SK-N-SH (cell line): ENCODE measurements around the gene GSDMA.

Experiments
- CTCF ChIP-seq: fragments of 200-600 bp; sonication (generic); IDR thresholded peaks from 2 replicates; pipeline ENCODE4 v1.6.1; 2017; ENCODE audit warnings: antibody characterized with exemption, mild to moderate bottlenecking, moderate library complexity
- FOXM1 ChIP-seq: IDR thresholded peaks from 2 replicates; pipeline ENCODE4 v1.4.0; 2012; ENCODE audit warnings: low read depth, mild to moderate bottlenecking
- NRF1 ChIP-seq: IDR thresholded peaks from 2 replicates; pipeline ENCODE4 v1.6.1; 2012; ENCODE audit warnings: low read depth, mild to moderate bottlenecking, low read length
- RAD21 ChIP-seq: IDR thresholded peaks from 2 replicates; pipeline ENCODE4 v1.6.1; 2012; ENCODE audit warnings: mild to moderate bottlenecking, low read length
- USF2 ChIP-seq: fragments of 150-350 bp; IDR thresholded peaks from 2 replicates; pipeline ENCODE4 v1.6.1; 2017; ENCODE audit warnings: antibody characterized with exemption, low read length, low read depth, borderline replicate concordance

GRCh38 chr17:40024901-40025300 lies 62.1 kb downstream of the GSDMA start:
- TF ChIP-seq CTCF (no peak), USF2 (no peak), RAD21 (no peak), FOXM1 (no peak), NRF1 (no peak)
